ENCODE measurements around the gene TYK2. TPM values are rescaled to one million over a fixed set of nuclear protein-coding genes. Genes with fewer than 3 reads are reported as not detected.
"Not testable (repeated sequence)": the region's sequence is repeated elsewhere in the genome, so short reads cannot be mapped to it uniquely, and the experiment has no call there.

Gene TYK2
- total RNA-seq, 1 donor from 2014 or later = 67.1 TPM

DNA sequence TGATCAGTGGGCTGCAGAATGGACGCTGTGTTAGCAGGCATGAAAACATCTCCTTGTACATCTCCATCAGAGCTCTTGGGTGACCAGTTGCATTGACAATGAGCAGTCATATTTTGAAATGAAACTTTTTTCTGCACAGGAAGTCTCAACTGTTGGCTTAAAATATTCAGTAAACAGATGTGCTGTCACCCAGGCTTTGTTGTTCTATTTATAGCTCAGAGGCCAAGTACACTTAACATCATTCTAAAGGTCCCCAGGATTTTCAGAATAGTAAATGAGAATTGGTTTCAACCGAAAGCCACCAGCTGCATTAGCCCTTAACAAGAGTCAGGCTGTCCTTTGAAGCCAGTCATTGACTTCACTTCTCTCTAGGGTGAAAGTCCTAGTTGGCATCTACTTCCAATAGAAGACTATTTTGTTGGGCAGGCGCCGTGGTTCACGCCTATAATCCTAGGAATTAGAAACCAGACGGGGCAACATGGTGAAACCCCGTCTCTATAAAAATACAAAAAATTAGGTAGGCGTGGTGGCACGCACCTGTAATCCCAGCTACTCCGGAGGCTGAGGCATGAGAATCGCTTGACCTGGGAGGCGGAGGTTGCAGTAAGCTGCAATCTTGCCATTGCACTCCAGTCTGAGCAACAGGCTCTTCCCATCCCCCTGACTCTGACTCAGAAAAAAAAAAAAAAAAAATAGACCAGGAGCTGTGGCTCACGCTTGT is 32.0 kb upstream of the TYK2 start:
- intact Hi-C loops (cut with DNase I) = no loop called here
- DNase-seq (ENCODE audit: missing footprints) = peak; percentile 5
- no peak for ATAC-seq

DNA sequence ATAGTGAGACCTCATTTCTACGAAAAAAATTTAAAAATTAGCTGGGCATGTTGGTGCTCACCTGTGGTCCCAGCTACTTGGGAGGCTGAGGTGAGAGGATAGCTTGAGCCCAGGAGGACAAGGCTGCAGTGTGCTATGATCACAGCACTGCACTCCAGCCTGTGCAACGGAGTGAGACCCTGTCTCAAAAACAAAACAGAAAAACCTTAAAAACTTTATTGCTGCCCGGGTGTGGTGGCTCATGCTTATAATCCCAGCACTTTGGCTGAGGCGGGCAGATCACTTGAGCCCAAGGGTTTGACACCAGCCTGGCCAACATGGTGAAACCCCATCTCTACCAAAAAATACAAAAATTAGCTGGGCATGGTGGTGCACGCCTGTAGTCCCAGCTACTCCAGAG is 30.9 kb upstream of the TYK2 start:
- intact Hi-C loops (cut with DNase I) = not testable (repeated sequence)
- peak; percentile 22 for DNase-seq (ENCODE audit: missing footprints)

DNA sequence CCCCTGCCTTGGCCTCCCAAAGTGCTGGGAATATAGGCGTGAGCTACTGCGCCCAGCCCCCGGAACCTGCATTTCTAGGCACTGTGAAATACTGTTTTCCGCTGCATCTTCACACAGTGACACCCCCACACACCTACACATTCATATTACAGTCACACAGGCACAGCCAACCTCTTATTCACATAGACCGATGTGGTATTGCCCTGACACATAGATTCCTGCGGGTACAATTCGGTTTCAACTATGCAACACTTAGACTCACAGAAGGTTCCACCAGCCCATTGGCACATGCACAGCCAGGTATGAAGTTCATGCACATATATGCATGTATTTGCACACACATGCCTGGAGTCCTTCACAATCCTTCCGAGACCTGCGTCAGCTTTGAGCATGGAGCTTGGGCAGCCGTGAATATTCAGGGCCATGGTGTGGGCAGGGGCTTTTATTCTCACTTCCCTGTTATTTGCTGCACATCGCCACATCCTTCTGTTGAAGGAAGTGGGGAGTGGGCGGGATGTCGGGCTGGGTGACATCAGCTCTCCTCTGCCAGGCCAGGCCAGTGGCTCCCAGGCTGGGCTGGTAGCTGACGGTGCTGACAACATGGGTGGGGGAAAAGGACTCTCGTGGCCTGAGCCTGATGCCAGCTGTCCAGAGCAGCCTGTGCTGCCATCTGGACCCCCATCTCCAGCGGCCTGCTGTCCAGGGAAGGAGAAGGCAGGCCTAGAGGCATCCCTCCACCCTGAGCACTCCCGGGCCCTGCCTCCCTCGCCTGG is 28.3 kb upstream of the TYK2 start:
- DNase-seq (ENCODE audit: missing footprints) (peak; percentile 79), ATAC-seq (no peak)
- intact Hi-C loops (cut with DNase I) = no loop called here

More for the DNA sequence above, 30.9 kb upstream of the TYK2 start:
- not testable (repeated sequence) for ATAC-seq

DNA sequence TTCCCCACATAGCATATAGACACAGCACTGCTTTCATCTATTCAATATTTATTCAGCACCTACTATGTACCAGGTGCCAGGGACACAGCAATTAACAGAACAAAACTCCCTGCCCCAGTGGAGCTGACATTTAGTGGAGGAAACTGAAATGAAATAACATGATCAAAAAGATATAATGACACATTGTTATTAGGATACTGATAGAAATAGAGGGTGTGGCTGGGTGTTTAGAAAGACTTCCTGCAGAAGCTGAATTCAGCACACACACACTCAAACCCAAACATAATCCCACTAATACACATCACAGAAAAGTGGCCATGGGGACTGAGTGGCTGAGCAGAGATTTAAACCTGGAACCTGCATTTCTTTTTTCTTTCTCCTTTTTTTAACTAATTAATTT is 26.7 kb upstream of the TYK2 start:
- no peak for ATAC-seq
- intact Hi-C loops (cut with DNase I) = no loop called here
- peak; percentile 9 for DNase-seq (ENCODE audit: missing footprints)

DNA sequence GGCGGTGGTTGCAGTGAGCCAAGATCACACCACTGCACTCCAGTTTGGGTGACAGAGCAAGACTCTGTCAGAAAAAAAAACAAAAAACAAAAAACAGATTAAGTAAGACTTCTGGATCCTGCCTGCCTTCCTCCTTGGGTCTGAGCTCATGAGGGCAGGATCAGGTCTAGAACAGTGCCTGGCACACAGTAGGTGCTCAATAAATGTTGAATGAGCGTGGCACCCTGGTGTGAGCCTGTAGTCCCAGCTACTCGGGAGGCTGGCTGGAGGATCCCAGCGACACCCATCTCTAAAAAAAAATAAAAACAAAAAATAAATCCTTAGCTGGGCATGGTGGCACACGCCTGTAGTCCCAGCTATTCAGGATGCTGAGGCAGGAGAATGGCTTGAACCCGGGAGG is 25.8 kb upstream of the TYK2 start:
- intact Hi-C loops (cut with DNase I) = no loop called here
- ATAC-seq (no peak), DNase-seq (ENCODE audit: missing footprints) (peak; percentile 14)

DNA sequence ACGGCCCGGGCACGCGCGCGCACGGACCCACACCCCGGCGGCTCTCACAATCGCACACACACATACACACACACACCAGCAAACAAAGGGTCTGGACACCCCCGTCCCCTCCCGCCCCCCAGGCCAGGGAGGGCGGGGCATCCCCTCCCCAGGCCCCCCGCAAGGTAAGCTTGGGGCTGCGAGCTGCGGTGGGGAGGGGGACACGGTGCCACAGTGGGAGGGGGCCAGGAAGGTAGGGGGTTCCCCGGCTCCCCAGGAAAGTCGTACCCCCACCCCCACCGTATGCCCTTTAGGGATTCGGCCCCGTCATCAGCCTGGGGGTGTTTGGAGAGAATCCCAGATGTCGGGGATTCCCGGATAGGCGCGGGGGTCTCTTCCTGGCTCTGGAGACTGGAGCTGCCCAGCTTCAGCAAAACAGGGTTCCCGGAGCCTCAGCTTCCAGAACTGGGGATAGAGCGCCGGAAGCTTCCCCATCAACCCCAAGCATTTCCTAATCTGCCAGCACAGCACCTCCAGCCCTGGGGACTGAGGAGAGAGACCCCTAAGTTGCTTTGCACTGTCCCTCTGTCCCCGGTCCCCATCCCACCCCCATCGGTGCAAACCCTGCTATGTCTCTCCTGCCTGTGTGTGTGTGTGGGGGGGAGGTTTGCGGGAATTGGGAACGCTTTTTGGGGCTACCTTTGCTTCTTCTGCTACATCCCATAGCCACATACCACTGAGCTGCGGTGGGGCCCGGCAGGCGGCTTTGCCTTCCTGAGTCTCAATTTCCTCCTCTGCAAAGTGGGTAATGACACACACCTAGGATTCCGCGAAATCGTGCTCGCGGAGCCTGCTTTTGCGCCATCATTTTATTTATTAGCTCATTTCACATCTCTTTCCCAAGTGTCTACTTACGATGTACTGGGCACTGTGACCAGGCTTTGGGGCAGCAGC is 24.8 kb upstream of the TYK2 start:
- no peak for ATAC-seq
- peak; percentile 63 for DNase-seq (ENCODE audit: missing footprints)
- intact Hi-C loops (cut with DNase I) = loop anchor here (2.0 to 5.0 kb wide), 2 partner anchors 20 to 72 kb away; no protein-coding TSS in a partner anchor

DNA sequence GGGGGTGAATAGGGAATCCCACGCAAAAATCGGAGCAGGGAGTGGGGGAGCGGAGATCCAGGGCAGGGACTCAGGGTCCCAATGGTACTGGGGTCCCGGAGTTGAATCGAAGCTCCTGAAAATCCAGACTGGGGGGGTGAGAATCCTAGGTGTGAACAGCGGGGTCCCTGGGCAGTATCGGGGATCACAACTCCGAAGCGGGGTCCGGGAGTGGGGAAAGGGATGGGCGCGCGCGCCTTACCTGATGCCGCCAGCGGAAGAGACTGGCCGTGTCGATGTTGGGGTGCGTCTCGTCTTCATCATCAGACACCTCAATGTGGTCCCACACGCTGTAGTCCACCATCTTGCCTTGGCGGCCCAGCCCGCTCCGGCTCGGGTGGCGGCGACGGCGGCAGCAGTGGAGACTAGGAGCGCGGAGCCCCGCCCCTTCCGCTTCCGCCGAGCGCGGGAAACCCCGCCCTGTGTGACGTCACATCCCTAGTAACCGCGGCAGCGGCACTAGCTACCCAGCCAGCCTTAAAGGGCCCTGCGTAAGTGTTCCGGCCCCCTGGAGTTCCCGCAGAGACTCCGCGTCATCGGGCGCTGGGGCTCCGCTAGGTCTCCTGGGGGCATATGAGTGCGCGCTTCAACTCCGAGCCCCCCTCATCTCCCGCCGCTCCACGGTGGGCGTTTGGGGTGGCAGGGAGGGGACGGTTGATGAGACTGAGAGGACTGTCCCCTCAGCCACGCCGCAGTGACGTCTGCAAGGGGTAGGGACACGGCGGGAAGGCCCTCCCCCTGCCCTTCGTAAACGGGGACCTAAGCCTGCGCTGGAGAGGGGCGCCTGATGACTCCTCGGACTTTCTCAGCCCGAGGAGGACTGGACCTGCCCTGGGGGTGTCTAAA is 23.0 kb upstream of the TYK2 start, which contains the start of gene CDC37:
CDC37 (minus strand) TSS at position 406 of the 885 bp plus-strand sequence; CDS start at position 343, 63 bp downstream.
- peak; percentile 95 for ATAC-seq
- peak; percentile 97 for DNase-seq (ENCODE audit: missing footprints)
- intact Hi-C loops (cut with DNase I) = loop anchor here (2.0 to 5.0 kb wide), 4 partner anchors 21 to 169 kb away; no protein-coding TSS in a partner anchor

DNA sequence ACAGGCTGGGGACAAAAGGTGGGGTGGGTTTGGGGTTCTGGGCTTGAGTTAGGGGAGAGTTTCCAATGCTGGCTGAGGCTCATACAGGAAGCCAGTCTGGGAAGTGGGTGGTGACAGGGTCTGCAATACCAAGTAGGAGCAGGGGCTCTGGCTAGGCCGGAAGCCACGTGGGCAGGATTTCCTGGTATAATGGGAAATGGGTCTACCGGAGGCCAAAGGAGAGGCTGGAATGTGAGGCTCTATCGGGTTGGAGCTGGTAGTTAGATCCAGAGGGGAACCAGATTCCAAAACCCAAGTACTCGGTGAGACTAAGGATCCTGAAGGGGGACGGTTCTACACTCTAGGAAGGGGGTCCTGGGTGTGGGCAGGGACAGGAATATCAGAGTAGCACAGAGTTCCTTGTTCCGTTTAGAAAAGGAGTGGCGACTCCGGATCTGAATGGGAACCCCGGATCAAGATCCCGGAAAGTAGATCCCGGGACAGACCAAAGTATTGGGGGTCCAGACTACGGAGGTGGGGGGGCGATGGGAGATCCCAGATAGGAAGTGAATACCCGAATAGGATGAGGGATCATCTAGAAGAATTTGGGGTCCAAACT is 22.2 kb upstream of the TYK2 start:
- intact Hi-C loops (cut with DNase I) = loop anchor here (2.0 to 5.0 kb wide), 3 partner anchors 28 to 170 kb away; no protein-coding TSS in a partner anchor

DNA sequence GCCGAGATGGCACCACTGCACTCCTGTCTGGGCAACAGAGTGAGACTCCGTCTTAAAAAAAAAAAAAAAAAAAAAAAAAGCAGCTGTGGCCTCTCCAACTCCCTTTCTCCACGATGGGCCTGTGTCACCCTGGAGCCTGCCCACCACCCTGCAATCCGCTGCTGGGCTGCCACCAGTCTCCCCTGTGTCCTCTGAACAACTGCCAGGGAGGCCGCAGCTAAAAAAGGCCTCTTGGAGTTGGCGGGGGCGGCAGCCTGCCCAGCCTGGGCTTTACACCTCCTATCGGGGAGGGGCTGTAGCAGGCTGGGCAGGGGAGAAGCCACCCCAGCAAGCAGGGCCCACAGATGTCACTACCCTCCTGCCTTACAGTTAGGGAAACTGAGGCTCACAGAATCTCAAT is 19.5 kb upstream of the TYK2 start:
- DNase-seq (ENCODE audit: missing footprints) = no peak
- intact Hi-C loops (cut with DNase I) = loop anchor here (5.0 to 10.0 kb wide), 2 partner anchors 77 to 285 kb away; partner anchors contain the start of genes EIF3G and P2RY11
- ATAC-seq = peak; percentile 26

More for the DNA sequence above, 22.2 kb upstream of the TYK2 start:
- ATAC-seq = no peak
- peak; percentile 65 for DNase-seq (ENCODE audit: missing footprints)

DNA sequence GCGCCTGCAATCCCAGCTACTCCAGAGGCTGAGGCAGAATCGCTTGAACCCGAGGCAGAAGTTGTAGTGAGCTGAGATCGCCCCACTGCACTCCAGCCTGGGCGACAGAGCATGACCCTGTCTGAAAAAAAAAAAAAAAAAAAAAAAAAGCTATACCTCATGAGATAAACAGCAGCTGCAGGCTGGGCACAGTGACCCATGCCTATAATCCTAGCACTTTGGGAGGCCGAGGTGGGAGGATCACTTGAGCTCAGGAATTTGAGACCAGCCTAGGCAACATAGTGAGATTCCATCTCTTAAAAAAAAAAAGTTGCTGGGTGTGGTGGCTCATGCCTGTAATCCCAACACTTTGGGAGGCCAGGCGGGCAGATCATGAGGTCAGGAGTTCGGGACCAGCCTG is 19.0 kb upstream of the TYK2 start:
- DNase-seq (ENCODE audit: missing footprints); ATAC-seq: not testable (repeated sequence)
- intact Hi-C loops (cut with DNase I) = loop anchor here (10.0 kb wide), 1 partner anchor 285 kb away; the partner anchor contains the start of genes EIF3G and P2RY11

DNA sequence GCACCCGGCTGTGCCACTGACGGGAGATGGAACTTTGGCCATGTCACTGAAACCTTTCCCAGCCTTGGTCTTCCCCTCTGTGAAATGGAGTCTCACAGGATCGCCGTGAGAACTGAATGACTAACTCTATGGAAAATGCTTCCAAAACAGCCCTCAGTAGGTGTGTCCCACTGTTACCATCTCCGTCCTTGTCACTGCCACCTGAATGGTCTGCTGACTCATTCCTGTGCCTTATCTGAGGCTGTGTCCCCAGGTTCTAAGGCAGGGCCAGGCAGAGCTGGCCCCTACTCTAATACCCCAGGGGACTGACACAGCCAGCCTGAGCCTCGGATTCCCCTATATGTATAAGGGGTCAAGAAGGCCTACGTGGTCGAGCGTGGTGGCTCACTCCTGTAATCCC is 18.4 kb upstream of the TYK2 start:
- ATAC-seq (no peak), DNase-seq (ENCODE audit: missing footprints) (no peak)
- intact Hi-C loops (cut with DNase I) = loop anchor here (10.0 kb wide), 1 partner anchor 284 kb away; the partner anchor contains the start of genes EIF3G and P2RY11

DNA sequence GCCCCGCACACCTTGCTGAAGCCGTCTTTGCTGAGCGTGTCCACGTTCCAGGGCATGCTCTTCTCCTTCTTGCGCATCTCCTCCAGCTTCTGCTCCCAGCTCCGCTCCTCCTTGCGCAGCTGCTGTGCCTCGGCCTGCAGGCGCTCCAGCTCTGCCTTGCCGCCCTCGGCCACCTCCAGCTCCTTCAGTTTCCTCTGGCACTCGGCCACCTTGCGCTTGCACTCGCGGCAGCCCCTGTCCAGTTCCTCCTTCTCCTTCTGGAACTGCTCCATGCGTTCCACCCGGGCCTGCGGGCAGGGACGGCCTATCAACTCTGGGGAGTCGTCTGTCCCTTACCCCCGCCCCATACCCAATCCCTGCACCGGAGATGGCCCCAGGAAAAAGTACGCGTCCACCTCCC is 15.5 kb upstream of the TYK2 start:
- ATAC-seq (no peak), DNase-seq (ENCODE audit: missing footprints) (no peak)
- intact Hi-C loops (cut with DNase I) = loop anchor here (10.0 kb wide), 1 partner anchor 281 kb away; the partner anchor contains the start of genes EIF3G and P2RY11

DNA sequence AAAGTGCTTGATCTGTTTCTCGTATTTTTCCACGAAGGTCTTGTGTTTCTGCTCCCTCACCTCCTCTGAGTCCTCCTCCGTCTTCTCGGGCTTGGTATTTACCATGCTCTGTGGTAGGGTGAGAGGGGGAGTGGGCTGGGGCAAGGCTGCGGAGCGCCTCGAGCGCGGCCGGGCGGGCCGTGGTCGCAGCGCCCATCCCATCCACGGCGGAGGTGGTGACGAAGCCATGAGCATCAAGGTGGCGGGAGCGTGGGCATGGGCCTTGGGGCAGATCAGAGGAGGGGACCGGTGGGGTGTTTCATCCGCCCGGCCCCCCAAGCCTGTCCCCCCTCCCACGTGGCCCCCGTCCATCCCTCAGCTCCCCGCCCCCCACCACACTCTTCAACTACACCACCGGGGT is 15.1 kb upstream of the TYK2 start:
- intact Hi-C loops (cut with DNase I) = loop anchor here (10.0 kb wide), 1 partner anchor 281 kb away; the partner anchor contains the start of genes EIF3G and P2RY11
- no peak for DNase-seq (ENCODE audit: missing footprints)
- ATAC-seq = no peak

DNA sequence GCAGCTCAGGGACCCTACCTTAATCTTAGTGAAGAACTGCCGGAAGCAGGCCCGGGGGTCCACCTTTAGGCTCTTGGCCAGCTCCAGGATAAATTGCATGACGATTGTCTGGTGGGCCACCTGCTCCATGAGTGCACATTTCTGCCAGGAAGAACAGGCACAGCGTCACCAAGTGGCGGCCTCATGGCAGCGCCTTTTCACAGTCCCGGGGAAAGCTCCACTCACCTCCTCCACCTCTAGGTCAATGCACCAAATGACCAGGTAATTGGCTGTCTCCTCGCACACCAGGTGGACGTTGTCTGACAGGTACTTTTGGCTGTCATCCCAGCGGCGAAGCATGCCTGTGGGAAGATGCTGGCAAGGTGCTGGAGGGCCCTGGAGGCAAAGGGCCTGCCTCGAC is 14.6 kb upstream of the TYK2 start:
- DNase-seq (ENCODE audit: missing footprints) = no peak
- intact Hi-C loops (cut with DNase I) = loop anchor here (10.0 kb wide), 1 partner anchor 280 kb away; the partner anchor contains the start of genes EIF3G and P2RY11
- ATAC-seq = no peak

DNA sequence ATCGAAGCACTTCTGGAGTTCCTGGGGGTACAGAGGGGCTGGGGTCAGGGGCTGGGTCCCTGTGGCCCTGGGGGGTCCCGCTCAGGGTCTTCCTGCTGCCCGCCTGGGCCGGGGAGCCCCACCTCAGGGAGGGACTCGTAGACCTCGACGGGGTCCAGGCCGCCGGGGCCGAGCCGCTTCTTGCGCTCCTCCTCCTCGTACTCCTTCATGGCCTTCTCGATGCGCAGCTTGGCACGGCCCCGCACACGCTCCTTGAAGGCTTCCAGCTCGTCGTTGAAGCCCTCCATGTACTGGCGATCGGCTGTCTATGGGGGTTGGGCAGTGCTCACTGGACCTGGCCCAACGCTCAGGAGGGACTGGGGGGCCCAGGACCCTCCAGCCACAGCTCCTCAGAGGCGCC is 12.8 kb upstream of the TYK2 start:
- DNase-seq (ENCODE audit: missing footprints) = no peak
- intact Hi-C loops (cut with DNase I) = loop anchor here (5.0 to 10.0 kb wide), 2 partner anchors 278 to 461 kb away; partner anchors contain the start of genes EIF3G and P2RY11
- no peak for ATAC-seq

DNA sequence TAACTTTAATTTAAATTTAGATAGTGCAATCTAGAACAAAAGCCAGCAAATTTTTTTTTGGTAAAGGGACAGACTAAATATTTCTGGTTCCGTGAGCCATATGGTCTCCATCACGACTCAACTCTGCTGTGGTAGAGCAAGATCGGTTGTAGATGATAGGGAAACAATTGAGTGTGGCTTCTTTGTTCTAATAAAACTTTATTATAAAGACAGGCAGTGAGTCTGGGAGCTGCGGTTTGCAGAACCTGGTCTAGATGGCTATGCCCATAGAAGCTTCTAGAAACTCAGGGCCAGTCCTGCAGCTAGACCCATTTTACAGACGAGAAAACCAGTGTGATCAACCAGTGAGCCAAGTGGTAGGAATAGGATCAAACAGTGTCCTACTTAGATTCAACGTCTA is 11.7 kb upstream of the TYK2 start:
- intact Hi-C loops (cut with DNase I) = loop anchor here (5.0 to 10.0 kb wide), 2 partner anchors 277 to 460 kb away; partner anchors contain the start of genes EIF3G and P2RY11
- ATAC-seq (no peak), DNase-seq (ENCODE audit: missing footprints) (no peak)
